GM23338 (cell line): ENCODE measurements around the gene PACS2. TPM values are rescaled to one million over a fixed set of nuclear protein-coding genes. Genes with fewer than 3 reads are reported as not detected.

Source experiments
- ATAC-seq: fragments of 200-7000 bp; cut with Tn5 transposase; 3 replicates; pipeline ENCODE4 v1.9.1; 2020
- DNase-seq: peaks from one replicate; pipeline ENCODE4 v3.0.0-alpha.2; 2015; ENCODE audit warnings: low spot score
- H2AFZ ChIP-seq: fragments of 200-600 bp; sonication (generic); 2 replicates; pipeline ENCODE4 v1.8.0; 2016; ENCODE audit warnings: antibody characterized with exemption, mild to moderate bottlenecking, moderate library complexity
- H3F3A ChIP-seq: fragments of 200-600 bp; sonication (generic); replicated peaks from 2 replicates; pipeline ENCODE4 v1.8.0; 2017; ENCODE audit warnings: antibody characterized with exemption, mixed run types, low read depth
- H3K27ac ChIP-seq: fragments of 200-600 bp; sonication (generic); 2 replicates; pipeline ENCODE4 v1.6.1; 2016; ENCODE audit warnings: low read depth
- H3K27me3 ChIP-seq: fragments of 200-600 bp; sonication (generic); 2 replicates; pipeline ENCODE4 v1.8.0; 2016; ENCODE audit warnings: mild to moderate bottlenecking, mixed run types, moderate library complexity; ENCODE audit not compliant: insufficient read depth
- H3K36me3 ChIP-seq: fragments of 200-600 bp; sonication (generic); 2 replicates; pipeline ENCODE4 v1.8.0; 2016; ENCODE audit warnings: mild to moderate bottlenecking; ENCODE audit not compliant: insufficient read depth
- H3K4me1 ChIP-seq: fragments of 200-600 bp; sonication (generic); 2 replicates; pipeline ENCODE4 v1.8.0; 2016; ENCODE audit warnings: mild to moderate bottlenecking, moderate library complexity; ENCODE audit not compliant: insufficient read depth
- H3K4me2 ChIP-seq: fragments of 200-600 bp; sonication (generic); 2 replicates; pipeline ENCODE4 v1.7.1; 2017; ENCODE audit warnings: mixed run types
- H3K4me3 ChIP-seq: fragments of 200-600 bp; sonication (generic); 2 replicates; pipeline ENCODE4 v1.6.1; 2016; ENCODE audit warnings: mixed run types
- H3K79me2 ChIP-seq: fragments of 200-600 bp; sonication (generic); replicated peaks from 2 replicates; pipeline ENCODE4 v1.8.0; 2017; ENCODE audit warnings: mild to moderate bottlenecking; ENCODE audit not compliant: insufficient read depth
- H3K9me2 ChIP-seq: fragments of 200-600 bp; sonication (generic); 2 replicates; pipeline ENCODE4 v1.8.0; 2017; ENCODE audit not compliant: insufficient read depth
- H4K20me1 ChIP-seq: fragments of 200-600 bp; sonication (generic); replicated peaks from 2 replicates; pipeline ENCODE4 v1.8.0; 2017; ENCODE audit warnings: mild to moderate bottlenecking; ENCODE audit not compliant: insufficient read depth
- H3K27ac Mint-ChIP-seq: 2 replicates; pipeline ENCODE4 v1.8.0; 2020; ENCODE audit warnings: inconsistent platforms, mild to moderate bottlenecking, moderate library complexity, mixed read lengths
- H3K27me3 Mint-ChIP-seq: 3 replicates; pipeline ENCODE4 v1.8.0; 2022; ENCODE audit warnings: low read depth, mild to moderate bottlenecking, moderate library complexity, mixed read lengths, inconsistent platforms; ENCODE audit not compliant: insufficient read depth, poor library complexity
- H3K36me3 Mint-ChIP-seq: 3 replicates; pipeline ENCODE4 v1.8.0; 2021; ENCODE audit warnings: low read depth, mild to moderate bottlenecking, inconsistent platforms, moderate library complexity, mixed read lengths
- H3K4me1 Mint-ChIP-seq: 3 replicates; pipeline ENCODE4 v1.8.0; 2020; ENCODE audit warnings: mild to moderate bottlenecking, inconsistent platforms, mixed read lengths
- H3K4me3 Mint-ChIP-seq: 3 replicates; pipeline ENCODE4 v1.8.0; 2021; ENCODE audit warnings: moderate library complexity, mild to moderate bottlenecking, inconsistent platforms, mixed read lengths
- H3K9me3 Mint-ChIP-seq: 3 replicates; pipeline ENCODE4 v1.8.0; 2020; ENCODE audit warnings: moderate library complexity, mild to moderate bottlenecking, inconsistent platforms, mixed read lengths
- CREB1 ChIP-seq: fragments of 250-450 bp; sonication (Bioruptor Pico); IDR thresholded peaks from 2 replicates; pipeline ENCODE4 v1.5.0; 2020; ENCODE audit warnings: low read depth, mild to moderate bottlenecking, moderate library complexity
- EZH2phosphoT487 ChIP-seq: fragments of 200-600 bp; sonication (generic); IDR thresholded peaks from one replicate; pipeline ENCODE4 v1.8.1; 2018; ENCODE audit warnings: antibody characterized with exemption; ENCODE audit not compliant: unreplicated experiment
- JUNB ChIP-seq: IDR thresholded peaks from one replicate; pipeline ENCODE4 v1.6.1; 2016; ENCODE audit warnings: antibody characterized with exemption; ENCODE audit not compliant: unreplicated experiment
- POLR2AphosphoS5 ChIP-seq: IDR thresholded peaks from 2 replicates; pipeline ENCODE4 v1.6.1; 2016; ENCODE audit warnings: antibody characterized with exemption, low read depth
- ZNF114 ChIP-seq: fragments of 250-450 bp; sonication (Bioruptor Pico); IDR thresholded peaks from 2 replicates; pipeline ENCODE4 v1.5.0; 2020; ENCODE audit warnings: mild to moderate bottlenecking, moderate library complexity
- polyA plus RNA-seq: library from polyadenylated mRNA; unstranded; fragments of >200 nt; fragmentation: Nextera tagmentation; extraction: Ambion mirVana; gene quantifications from 2 replicates; pipeline ENCODE4 v1.2.1, GENCODE V29; 2016
- total RNA-seq: library from RNA; depleted of rRNA; stranded (reverse); fragments of >200 nt; shearing (Covaris generic); gene quantifications from 2 replicates; pipeline ENCODE4 v1.2.3, GENCODE V29; 2014
- TF ChIP-seq, protein P1 (sequence below): fragments of 250-450 bp; sonication (Bioruptor Pico); IDR thresholded peaks from 2 replicates; pipeline ENCODE4 v1.5.0; 2020; ENCODE audit warnings: mild to moderate bottlenecking, moderate library complexity

The PACS2 gene
- total and polyA plus RNA-seq, 2 experiments from 2014 or later: 22.5 to 79.0 TPM

- TF ChIP-seq, protein P1, sequence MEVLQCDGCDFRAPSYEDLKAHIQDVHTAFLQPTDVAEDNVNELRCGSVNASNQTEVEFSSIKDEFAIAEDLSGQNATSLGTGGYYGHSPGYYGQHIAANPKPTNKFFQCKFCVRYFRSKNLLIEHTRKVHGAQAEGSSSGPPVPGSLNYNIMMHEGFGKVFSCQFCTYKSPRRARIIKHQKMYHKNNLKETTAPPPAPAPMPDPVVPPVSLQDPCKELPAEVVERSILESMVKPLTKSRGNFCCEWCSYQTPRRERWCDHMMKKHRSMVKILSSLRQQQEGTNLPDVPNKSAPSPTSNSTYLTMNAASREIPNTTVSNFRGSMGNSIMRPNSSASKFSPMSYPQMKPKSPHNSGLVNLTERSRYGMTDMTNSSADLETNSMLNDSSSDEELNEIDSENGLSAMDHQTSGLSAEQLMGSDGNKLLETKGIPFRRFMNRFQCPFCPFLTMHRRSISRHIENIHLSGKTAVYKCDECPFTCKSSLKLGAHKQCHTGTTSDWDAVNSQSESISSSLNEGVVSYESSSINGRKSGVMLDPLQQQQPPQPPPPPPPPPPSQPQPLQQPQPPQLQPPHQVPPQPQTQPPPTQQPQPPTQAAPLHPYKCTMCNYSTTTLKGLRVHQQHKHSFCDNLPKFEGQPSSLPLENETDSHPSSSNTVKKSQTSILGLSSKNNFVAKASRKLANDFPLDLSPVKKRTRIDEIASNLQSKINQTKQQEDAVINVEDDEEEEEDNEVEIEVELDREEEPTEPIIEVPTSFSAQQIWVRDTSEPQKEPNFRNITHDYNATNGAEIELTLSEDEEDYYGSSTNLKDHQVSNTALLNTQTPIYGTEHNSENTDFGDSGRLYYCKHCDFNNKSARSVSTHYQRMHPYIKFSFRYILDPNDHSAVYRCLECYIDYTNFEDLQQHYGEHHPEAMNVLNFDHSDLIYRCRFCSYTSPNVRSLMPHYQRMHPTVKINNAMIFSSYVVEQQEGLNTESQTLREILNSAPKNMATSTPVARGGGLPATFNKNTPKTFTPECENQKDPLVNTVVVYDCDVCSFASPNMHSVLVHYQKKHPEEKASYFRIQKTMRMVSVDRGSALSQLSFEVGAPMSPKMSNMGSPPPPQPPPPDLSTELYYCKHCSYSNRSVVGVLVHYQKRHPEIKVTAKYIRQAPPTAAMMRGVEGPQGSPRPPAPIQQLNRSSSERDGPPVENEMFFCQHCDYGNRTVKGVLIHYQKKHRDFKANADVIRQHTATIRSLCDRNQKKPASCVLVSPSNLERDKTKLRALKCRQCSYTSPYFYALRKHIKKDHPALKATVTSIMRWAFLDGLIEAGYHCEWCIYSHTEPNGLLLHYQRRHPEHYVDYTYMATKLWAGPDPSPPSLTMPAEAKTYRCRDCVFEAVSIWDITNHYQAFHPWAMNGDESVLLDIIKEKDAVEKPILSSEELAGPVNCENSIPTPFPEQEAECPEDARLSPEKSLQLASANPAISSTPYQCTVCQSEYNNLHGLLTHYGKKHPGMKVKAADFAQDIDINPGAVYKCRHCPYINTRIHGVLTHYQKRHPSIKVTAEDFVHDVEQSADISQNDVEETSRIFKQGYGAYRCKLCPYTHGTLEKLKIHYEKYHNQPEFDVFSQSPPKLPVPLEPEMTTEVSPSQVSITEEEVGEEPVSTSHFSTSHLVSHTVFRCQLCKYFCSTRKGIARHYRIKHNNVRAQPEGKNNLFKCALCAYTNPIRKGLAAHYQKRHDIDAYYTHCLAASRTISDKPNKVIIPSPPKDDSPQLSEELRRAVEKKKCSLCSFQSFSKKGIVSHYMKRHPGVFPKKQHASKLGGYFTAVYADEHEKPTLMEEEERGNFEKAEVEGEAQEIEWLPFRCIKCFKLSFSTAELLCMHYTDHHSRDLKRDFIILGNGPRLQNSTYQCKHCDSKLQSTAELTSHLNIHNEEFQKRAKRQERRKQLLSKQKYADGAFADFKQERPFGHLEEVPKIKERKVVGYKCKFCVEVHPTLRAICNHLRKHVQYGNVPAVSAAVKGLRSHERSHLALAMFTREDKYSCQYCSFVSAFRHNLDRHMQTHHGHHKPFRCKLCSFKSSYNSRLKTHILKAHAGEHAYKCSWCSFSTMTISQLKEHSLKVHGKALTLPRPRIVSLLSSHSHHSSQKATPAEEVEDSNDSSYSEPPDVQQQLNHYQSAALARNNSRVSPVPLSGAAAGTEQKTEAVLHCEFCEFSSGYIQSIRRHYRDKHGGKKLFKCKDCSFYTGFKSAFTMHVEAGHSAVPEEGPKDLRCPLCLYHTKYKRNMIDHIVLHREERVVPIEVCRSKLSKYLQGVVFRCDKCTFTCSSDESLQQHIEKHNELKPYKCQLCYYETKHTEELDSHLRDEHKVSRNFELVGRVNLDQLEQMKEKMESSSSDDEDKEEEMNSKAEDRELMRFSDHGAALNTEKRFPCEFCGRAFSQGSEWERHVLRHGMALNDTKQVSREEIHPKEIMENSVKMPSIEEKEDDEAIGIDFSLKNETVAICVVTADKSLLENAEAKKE (CRISPR knock-in tag): no peak
- TF ChIP-seq JUNB: no peak
Observed at GRCh38 chr14:105346876-105347586, 32.5 kb downstream of the PACS2 start (continued).

- DNase-seq: no peak
- peaks cover 4% of the 10 kb centered on the region; the same call in 2 of the 3 replicates for H3K36me3 Mint-ChIP-seq
- TF ChIP-seq EZH2phosphoT487: no peak
- TF ChIP-seq, protein P1 (CRISPR knock-in tag): no peak
- TF ChIP-seq CREB1: no peak
- no peak for TF ChIP-seq ZNF114 (CRISPR knock-in tag)
- no peak for TF ChIP-seq POLR2AphosphoS5
Observed at GRCh38 chr14:105347587-105347968, 33.0 kb downstream of the PACS2 start.

More at GRCh38 chr14:105347587-105347968, 33.0 kb downstream of the PACS2 start:
- no peak overlapping the region for H3K4me3 Mint-ChIP-seq
- no peaks in the 10 kb centered on the region for H3K36me3 ChIP-seq
- no peak overlapping the region for H3K4me3 ChIP-seq
- H3K9me2 ChIP-seq: no peaks in the 10 kb centered on the region
- no peaks in the 10 kb centered on the region; the same call in 1 of the 3 replicates for H3K9me3 Mint-ChIP-seq
- H3K27ac ChIP-seq: no peak overlapping the region
- no peak overlapping the region for H3K4me2 ChIP-seq
- H3F3A ChIP-seq: no peaks in the 10 kb centered on the region; the same call in 1 of the 2 replicates
- peaks cover 10% of the 10 kb centered on the region; the same call in 1 of the 2 replicates for H4K20me1 ChIP-seq
- H2AFZ ChIP-seq: no peak overlapping the region
- peaks cover 10% of the 10 kb centered on the region; the same call in 2 of the 3 replicates for H3K4me1 Mint-ChIP-seq
- no peaks in the 10 kb centered on the region for H3K4me1 ChIP-seq
- H3K27me3 Mint-ChIP-seq: peaks cover 2% of the 10 kb centered on the region
- H3K27me3 ChIP-seq: no peaks in the 10 kb centered on the region
- no peak overlapping the region for H3K27ac Mint-ChIP-seq
- H3K79me2 ChIP-seq: peaks cover 38% of the 10 kb centered on the region
- no peak for ATAC-seq
